GM12878 (cell line): ENCODE results near the gene ITGA11.

ENCODE experiments used
- CHD1 ChIP-seq: IDR thresholded peaks from 2 replicates; pipeline ENCODE4 v1.6.1; 2012; ENCODE audit warnings: low read depth, low read length, improper control_type of control experiment
- CTCF ChIP-seq, 3 experiments: IDR thresholded peaks in 2 of 3; conservative IDR thresholded peaks in 1 of 3; 2 replicates each; pipeline ENCODE4 v1.5.1; 2011; ENCODE audit warnings: low read depth in 3 of 3, low read length in 3 of 3, mild to moderate bottlenecking in 3 of 3, control low read depth in 2 of 3, moderate library complexity in 2 of 3, inconsistent platforms in 1 of 3, mixed read lengths in 1 of 3; ENCODE audit not compliant: control insufficient read depth in 2 of 3, insufficient read depth in 1 of 3; ENCODE audit errors: extremely low read depth in 1 of 3
- ESRRA ChIP-seq: IDR thresholded peaks from 2 replicates; pipeline ENCODE4 v1.6.1; 2012; ENCODE audit warnings: mild to moderate bottlenecking, low read length, improper control_type of control experiment
- HDAC6 ChIP-seq: fragments of 200-600 bp; sonication (generic); IDR thresholded peaks from one replicate; pipeline ENCODE4 v1.8.0; 2017; ENCODE audit warnings: antibody characterized with exemption; ENCODE audit not compliant: unreplicated experiment
- MXI1 ChIP-seq: fragments of 150-350 bp; IDR thresholded peaks from 2 replicates; pipeline ENCODE4 v1.6.1; 2011; ENCODE audit warnings: low read depth, mild to moderate bottlenecking, inconsistent platforms, low read length, improper control_type of control experiment
- NBN ChIP-seq: fragments of 450-650 bp; IDR thresholded peaks from 2 replicates; pipeline ENCODE4 v1.6.1; 2016
- POLR2A ChIP-seq: IDR thresholded peaks from 2 replicates; pipeline ENCODE4 v1.6.1; 2011; ENCODE audit warnings: low read depth, mild to moderate bottlenecking, low read length
- TCF3 ChIP-seq: IDR thresholded peaks from 2 replicates; pipeline ENCODE4 v1.6.1; 2012; ENCODE audit warnings: low read depth, mild to moderate bottlenecking, low read length, borderline replicate concordance; ENCODE audit not compliant: insufficient read depth
- ZNF207 ChIP-seq: fragments of 450-650 bp; IDR thresholded peaks from 2 replicates; pipeline ENCODE4 v1.6.1; 2014; ENCODE audit warnings: antibody characterized with exemption, mild to moderate bottlenecking, borderline replicate concordance
- ZSCAN29 ChIP-seq: fragments of 450-650 bp; IDR thresholded peaks from 2 replicates; pipeline ENCODE4 v1.6.1; 2017; ENCODE audit warnings: mild to moderate bottlenecking, moderate library complexity
- TF ChIP-seq, protein P1 (sequence below): IDR thresholded peaks from 2 replicates; pipeline ENCODE4 v1.6.1; 2011; ENCODE audit warnings: low read depth, low read length, improper control_type of control experiment, borderline replicate concordance
- TF ChIP-seq, protein P2 (sequence below): IDR thresholded peaks from 2 replicates; pipeline ENCODE4 v1.6.1; 2012; ENCODE audit warnings: mild to moderate bottlenecking, low read depth, low read length
- TF ChIP-seq, protein P3 (sequence below): IDR thresholded peaks from 2 replicates; pipeline ENCODE4 v1.6.1; 2011; ENCODE audit warnings: mild to moderate bottlenecking, low read depth, low read length, moderate library complexity; ENCODE audit not compliant: insufficient replicate concordance

- TF ChIP-seq CTCF (IDR thresholded peaks at IDR 0.05 in 2 of 3, conservative IDR thresholded peaks at IDR 0.05 in 1 of 3; ENCODE audit: control insufficient read depth in 2 of 3, extremely low read depth in 1 of 3, insufficient read depth in 1 of 3, low read depth in 3 of 3, low read length in 3 of 3) = no peak
- TF ChIP-seq, protein P1, sequence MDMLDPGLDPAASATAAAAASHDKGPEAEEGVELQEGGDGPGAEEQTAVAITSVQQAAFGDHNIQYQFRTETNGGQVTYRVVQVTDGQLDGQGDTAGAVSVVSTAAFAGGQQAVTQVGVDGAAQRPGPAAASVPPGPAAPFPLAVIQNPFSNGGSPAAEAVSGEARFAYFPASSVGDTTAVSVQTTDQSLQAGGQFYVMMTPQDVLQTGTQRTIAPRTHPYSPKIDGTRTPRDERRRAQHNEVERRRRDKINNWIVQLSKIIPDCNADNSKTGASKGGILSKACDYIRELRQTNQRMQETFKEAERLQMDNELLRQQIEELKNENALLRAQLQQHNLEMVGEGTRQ = no peak
- no peak for TF ChIP-seq ZSCAN29
- TF ChIP-seq MXI1 = no peak
- TF ChIP-seq ZNF207 = no peak
- TF ChIP-seq, protein P2, sequence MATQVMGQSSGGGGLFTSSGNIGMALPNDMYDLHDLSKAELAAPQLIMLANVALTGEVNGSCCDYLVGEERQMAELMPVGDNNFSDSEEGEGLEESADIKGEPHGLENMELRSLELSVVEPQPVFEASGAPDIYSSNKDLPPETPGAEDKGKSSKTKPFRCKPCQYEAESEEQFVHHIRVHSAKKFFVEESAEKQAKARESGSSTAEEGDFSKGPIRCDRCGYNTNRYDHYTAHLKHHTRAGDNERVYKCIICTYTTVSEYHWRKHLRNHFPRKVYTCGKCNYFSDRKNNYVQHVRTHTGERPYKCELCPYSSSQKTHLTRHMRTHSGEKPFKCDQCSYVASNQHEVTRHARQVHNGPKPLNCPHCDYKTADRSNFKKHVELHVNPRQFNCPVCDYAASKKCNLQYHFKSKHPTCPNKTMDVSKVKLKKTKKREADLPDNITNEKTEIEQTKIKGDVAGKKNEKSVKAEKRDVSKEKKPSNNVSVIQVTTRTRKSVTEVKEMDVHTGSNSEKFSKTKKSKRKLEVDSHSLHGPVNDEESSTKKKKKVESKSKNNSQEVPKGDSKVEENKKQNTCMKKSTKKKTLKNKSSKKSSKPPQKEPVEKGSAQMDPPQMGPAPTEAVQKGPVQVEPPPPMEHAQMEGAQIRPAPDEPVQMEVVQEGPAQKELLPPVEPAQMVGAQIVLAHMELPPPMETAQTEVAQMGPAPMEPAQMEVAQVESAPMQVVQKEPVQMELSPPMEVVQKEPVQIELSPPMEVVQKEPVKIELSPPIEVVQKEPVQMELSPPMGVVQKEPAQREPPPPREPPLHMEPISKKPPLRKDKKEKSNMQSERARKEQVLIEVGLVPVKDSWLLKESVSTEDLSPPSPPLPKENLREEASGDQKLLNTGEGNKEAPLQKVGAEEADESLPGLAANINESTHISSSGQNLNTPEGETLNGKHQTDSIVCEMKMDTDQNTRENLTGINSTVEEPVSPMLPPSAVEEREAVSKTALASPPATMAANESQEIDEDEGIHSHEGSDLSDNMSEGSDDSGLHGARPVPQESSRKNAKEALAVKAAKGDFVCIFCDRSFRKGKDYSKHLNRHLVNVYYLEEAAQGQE = no peak
- TF ChIP-seq, protein P3, sequence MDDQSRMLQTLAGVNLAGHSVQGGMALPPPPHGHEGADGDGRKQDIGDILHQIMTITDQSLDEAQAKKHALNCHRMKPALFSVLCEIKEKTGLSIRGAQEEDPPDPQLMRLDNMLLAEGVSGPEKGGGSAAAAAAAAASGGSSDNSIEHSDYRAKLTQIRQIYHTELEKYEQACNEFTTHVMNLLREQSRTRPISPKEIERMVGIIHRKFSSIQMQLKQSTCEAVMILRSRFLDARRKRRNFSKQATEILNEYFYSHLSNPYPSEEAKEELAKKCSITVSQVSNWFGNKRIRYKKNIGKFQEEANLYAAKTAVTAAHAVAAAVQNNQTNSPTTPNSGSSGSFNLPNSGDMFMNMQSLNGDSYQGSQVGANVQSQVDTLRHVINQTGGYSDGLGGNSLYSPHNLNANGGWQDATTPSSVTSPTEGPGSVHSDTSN = no peak
- TF ChIP-seq NBN = no peak
- TF ChIP-seq CHD1 = no peak
- no peak for TF ChIP-seq HDAC6
- no peak for TF ChIP-seq POLR2A
- no peak for TF ChIP-seq ESRRA
- TF ChIP-seq TCF3 = no peak
Measured at GRCh38 chr15:68353421-68354135, 78.4 kb downstream of the ITGA11 start.
